ENCODE measurements around the gene TSPAN9.
A peak's percentile ranks its signal among the peaks of the same experiment; 100 is the strongest.
"Not testable (repeated sequence)": the region's sequence is repeated elsewhere in the genome, so short reads cannot be mapped to it uniquely, and the experiment has no call there.

The TSPAN9 gene

DNA sequence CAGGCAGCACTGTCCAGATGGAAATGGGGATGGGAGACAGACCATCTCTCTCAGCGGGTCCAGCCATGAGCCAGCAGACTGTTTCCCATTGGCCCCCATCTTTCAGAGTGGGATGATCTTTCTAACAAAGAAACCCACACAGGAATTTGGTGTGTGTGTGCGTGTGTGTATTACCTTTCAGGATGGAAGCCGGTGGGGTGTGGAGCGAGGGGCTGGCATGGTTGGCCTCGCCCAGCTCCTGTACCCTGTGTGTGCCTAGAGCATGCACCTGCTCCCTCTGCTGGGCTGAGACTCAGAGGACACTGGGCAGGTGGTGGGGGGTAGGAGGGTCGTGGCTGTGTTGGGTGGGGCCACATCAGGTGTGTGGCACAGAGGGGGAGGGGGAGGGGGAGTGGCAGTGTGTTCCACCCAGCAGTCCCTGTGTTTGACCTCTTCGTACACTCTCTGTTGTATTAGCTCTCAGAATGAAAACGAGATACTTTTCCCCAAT lies 33.0 kb upstream of the TSPAN9 start:
- no peak for DNase-seq (ENCODE audit: low read depth)

DNA sequence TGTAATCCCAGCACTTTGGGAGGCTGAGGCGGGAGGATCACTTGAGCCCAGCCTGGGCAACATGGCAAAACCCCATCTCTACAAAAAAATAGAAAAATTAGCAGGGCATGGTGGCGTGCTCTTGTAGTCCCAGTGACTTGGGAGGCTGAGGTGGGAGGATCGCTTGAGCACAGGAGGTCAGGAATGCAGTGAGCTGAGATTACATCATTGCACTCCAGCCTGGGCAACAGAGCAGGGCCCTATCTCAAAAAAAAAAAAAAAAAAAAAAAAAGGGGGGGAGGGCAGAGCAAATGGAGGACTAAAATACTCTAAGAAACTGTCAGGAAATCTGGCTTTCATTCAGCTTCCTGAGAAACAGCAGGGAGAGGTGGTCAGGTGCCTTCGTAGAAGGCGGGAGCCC lies 31.7 kb upstream of the TSPAN9 start:
- no peak for DNase-seq (ENCODE audit: low read depth)

DNA sequence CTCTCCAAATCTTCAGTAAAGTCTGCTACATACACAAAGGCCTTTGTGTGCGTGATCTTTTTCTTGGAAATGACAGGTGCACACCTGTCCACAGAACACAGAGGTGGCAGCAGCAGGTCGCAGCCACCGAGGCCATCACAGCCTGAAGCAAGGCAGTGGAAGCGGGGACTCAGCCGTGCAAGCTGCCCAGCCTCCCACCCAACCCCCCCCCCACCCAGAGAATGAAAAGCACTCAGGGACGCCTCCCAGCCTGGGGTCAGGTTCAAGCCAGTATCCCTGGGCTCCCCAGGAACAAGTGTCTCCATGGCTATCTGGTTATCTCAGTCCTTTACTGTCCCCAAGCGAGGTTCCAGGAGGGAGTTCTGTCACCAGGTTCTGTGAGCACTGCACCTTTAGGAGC lies 31.2 kb upstream of the TSPAN9 start:
- DNase-seq (ENCODE audit: low read depth) = no peak

DNA sequence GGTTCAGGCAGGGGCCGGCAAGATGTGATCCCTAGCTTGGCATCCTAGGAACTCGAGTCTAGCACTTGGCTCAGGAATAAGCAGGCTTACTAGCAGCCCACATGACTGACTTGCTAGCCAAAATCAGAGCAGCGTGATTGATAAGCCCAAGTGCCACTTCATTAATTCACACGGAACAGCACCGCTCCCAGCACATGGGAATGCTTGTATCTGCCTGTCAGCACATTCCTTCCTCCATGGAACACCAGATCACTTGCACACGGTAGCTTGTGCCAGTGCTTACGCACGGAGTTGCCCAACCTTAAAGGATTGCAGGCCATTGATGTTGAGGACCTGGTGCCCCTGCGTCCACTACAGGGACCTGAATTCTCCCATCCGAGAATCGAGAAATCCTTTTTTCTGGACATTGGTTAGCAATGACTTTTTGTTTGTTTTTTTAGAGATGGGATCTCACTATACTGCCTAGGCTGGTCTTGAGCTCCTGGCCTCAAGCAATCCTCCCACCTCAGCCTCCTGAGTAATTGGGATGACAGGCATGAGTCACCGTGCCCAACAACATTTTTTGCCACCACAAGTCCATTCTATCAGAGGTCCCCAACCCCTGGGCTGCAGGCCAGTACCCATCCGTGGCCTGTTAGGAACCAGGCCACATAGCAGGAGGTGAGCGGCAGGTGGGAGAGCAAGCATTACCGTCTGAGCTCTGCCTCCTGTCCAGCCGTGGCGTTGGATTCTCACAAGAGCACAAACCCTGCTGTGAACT lies 30.6 kb upstream of the TSPAN9 start:
- no peak for DNase-seq (ENCODE audit: low read depth)

DNA sequence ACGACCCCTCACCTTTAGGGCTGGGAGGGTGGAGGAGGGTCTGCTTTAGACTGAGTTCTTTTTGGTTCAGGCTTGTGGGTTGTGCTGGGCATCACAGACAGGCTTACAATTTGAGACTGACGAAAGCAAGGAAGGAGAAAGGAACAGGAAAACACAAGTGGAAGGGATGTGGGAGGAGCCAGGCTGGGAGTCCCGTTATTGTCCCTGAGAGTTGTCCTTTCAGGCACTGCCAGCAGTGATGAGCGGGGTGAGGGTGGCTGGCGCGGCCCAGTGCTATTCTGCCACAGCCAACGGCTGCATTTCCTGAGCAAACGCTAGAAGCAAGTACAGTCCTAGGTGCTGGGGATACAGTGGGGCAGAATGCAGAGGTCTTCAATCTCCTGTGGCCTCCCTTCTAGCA lies 29.2 kb upstream of the TSPAN9 start:
- DNase-seq (ENCODE audit: low read depth) = no peak

DNA sequence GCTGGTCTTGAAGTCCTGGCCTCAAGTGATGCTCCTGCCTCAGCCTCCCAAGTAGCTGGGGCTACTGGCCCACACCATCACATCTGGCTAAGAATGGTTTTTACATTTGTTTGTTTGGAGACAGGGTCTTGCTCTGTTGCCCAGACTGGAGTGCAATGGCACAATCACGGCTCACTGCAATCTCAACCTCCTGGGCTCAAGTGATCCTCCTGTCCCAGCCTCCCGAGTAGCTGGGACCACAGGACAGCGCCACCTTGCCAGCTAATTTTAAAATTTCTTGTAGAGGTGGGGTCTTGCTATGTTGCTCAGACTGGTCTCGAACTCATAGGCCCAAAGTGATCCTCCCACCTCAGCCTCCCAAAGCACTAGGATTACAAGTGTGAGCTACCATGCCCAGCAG lies 28.6 kb upstream of the TSPAN9 start:
- DNase-seq (ENCODE audit: low read depth) = no peak

DNA sequence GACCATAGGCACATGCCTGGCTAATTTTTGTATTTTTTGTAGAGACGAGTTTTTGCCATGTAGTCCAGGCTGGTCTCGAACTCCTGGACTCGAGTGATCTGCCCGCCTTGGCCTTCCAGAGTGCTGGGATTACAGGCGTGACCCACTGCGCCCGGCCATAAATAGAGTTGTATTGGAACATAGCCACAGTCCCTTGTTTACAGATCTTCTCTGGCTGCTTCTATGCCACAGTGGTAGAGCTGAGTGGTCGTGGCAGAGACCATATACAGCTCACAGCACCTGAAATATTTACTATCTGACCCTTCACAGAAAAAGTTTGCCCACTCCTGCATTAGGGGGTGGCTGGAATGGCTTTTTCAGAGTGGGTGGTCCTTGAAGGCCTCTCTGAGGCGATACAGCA lies 28.0 kb upstream of the TSPAN9 start:
- no peak for DNase-seq (ENCODE audit: low read depth)

DNA sequence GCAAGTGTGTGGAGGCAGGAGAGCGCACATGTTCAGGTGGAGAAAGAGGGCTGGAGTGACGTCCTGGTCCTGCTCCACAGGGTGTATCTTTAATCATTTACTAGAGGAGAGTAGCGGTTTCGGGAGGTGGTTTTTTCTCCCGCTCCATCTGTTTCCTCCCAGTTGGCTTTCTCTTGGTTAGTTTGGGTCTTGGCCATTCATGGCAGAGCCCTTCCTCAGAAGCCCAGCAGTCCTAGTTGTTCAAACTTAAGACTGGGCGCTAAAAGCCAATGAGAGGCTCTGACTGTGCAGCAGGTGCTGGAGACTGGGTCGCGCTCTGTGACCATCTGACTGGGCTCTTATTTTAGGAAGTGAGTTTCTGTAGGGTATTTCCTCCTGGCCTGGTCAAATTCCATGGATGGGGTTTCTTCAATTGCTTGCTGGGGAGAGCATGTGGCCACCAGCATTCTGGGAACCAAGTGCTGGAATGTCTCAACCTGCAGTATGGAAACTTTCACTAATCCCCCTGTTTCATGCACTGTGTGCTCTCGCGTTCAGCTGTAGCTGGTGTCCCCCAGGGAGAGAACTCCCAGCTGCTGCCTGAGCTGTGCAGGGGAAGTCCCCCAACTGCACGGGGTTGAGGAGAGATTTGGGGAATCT lies 27.4 kb upstream of the TSPAN9 start:
- DNase-seq (ENCODE audit: low read depth) = no peak

DNA sequence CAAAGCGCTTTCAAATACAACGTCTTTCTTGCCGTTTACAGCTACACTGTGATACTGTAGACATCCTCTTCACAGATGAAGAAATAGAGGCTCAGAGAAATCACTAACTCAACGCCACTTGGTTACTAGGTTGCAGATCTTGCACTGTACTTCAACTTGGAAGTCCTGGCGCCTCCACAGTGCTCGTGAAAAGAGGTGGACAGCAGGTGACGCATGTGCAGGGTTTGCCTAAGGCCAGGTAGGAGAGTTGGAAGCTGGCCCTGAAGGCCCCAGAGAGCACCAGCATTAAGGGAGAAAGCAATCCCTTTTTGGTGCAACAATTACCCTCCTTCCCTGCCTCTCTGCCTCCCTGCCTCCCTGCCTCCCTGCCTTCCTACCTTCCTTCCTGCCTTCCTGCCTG lies 22.8 kb upstream of the TSPAN9 start:
- DNase-seq (ENCODE audit: low read depth) = no peak

DNA sequence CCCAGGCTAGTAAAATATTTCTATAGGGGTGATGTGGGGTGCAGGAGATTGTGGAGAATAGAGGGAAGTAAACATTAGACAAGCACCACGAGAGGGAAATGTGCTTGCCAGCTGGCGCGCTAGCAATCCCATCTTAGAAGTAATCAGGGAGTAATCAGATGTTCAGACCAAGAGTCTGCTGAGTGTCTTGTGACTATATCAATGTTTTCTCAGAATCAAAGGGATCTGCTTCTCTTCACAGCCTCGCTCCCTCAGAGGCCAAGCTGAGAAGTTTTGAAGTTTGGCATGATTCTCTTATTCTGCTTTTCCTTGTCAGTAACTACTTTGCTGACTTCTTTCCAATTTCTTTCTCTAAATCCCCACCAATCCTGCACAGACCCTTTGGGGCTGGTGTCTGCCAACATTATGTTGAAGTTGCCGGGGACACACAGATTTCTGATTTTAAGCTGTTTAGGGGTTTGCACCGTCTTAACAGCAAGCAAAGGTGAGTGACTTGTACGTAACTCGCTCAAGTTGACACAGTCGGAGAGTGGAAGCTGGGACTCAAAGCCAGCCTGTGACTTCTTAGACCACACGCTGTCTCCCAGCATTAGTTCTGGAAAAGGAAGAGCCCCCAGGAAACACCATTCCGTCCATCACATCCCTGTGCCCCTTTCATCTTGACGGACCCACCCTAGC lies 22.0 kb upstream of the TSPAN9 start:
- no peak for DNase-seq (ENCODE audit: low read depth)

DNA sequence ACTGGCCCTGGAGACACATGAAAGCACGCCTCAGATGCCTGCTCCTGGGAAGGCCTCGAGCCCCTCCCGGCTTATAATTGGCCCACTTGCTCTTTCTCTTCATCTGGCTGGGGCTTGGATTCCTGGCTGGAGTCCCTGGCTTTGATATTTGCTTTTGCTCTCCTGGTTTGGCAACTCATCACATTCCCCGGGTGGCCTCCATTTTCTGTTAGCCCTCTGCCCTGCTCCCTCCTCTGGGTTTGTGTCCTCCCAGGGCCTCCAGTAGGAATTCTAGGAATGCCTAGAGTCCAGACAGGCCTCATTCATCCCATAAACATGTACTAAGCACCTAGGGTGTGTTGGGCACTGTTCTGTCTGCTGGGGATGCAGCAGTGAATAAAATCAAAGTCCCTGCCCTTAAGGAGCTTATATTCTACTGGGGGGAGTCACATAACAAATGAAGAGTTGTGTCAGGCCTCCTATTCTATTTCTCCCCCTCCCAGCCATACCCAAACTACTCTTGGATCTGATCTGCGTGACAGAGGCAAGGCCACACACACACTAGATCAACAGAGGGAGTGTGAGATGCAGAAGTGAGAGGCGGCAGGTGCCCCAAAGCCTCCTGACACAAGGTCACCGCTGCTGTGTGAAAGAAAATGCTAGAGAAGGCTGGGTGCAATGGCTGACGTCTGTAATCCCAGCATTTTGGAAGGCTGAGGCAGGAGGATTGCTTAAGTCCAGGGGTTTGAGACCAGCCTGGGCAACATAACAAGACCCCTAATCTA lies 21.3 kb upstream of the TSPAN9 start:
- no peak for DNase-seq (ENCODE audit: low read depth)

DNA sequence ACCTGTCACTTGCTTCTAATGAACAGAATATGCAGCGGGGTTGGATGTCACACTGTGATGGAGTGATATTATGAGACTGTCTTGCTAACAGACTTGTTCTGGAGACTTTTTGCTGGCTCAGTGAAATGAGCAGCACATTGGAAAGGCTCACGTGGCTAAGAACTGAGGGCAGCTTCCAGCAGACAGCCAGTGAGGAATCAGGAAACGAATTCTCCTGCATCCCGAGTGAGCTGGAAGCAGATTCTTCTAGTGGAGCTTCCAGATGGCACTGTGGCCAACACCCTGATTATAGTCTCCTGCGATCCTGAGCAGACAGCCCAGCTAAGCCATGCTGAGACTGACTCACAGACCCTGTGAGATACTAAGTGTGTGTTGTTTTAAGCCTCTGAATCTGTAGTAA lies 16.1 kb upstream of the TSPAN9 start:
- DNase-seq (ENCODE audit: low read depth) = no peak

DNA sequence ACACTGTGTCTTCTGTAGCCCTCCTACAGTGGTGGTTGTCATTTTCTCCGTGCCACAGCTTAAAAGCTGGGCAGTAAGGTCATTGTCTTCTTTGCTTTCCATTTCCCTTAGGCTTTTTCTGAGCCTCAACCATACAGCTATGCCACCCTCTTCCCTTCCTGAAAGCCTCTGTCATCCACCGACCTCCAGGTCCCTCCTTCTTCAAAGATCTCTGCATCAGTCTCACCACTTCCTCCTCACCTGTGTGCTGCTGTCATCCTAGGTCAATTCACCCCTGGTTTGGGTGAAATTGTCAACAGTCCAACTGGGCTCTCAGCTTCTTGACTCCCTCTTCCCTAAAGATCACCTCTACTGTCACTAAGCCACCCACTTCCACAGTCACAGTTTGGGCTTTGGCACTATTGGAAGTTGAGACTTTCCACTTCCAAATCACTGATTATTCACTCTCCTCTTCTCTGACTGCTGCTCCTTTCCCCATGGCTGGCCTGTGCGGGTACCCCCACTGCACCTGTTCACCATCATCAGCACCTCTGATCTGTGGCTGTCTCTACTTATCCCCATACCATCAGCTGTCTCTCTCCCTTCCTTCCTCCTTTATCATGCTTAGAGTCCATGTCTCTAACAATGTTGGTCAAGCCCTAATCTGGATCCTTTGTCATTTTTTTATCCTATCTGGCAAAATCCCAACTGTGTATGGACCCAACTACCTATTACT lies 15.5 kb upstream of the TSPAN9 start:
- no peak for DNase-seq (ENCODE audit: low read depth)

DNA sequence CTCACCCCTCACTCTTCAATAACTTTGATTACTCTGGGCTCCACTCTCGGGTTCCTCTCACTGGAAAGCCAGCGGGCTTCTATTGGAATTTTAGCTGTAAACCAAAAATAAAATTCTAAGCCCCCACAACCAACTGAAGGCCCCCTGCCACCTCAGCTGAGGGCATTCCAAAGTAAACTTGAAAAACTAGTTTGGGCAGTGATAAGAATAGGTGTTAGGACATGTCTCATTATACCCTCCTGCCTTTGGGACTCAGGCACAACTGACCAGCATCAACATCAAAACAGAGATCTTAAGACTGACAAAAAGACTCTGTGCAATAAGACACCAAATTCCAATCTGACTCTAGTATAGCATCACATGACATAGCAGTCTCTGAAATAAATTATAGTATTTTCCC lies 11.9 kb upstream of the TSPAN9 start:
- no peak for DNase-seq (ENCODE audit: low read depth)

DNA sequence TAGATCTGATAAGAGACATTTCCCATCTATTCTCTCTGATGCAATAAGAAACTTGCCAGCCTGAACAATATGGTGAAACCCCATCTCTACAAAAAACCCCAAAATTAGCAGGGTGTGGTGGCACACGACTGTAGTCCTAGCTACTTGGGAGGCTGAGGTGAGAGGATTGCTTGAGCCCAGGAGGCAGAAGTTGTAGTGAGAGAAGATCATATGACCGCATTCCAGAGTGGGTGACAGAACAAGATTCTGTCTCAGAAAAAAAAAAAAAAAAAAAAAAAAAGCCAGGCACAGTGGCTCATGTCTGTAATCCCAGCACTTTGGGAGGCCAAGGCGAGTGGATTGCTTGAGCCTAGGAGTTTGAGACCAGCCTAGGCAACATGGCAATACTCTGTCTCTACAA lies 11.3 kb upstream of the TSPAN9 start:
- DNase-seq (ENCODE audit: low read depth) = not testable (repeated sequence)

DNA sequence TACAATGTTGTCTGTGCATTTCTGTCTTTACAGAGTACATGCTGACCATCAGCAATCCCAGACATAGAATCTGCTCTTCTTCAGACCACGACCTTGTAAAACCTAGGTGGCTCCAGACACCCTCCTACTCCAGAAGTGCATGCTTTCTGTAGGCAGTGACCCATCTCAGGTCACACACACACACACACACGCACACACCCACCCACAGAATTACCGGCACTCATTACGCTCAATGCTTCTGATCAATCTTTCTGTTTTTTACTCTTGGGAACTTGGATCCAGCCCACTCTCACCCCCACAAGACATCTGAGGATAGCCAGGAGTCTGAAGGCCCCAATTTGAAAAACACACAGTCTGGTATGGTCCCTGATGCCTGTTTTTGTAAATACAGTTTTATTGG lies 7.5 kb upstream of the TSPAN9 start:
- DNase-seq (ENCODE audit: low read depth) = no peak

DNA sequence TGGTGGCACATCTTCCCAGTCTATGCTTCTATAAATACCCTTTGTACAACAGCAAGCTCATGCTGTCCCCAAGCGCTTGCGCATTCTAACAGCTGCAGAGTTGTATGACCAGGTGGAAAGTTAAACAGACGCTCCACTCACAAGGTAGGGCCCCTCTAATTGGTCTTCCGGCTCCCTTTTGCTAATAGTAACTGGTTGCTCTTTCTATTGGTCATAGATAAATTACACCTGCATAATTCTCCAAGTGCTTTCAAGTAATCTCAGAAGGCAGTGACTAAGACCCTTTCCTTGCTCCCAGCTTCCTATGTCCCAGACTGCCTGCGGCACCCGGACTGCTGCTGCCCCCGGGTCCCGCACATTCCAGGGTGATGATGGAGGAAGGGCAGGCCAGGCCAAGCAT lies 6.1 kb upstream of the TSPAN9 start:
- no peak for DNase-seq (ENCODE audit: low read depth)

DNA sequence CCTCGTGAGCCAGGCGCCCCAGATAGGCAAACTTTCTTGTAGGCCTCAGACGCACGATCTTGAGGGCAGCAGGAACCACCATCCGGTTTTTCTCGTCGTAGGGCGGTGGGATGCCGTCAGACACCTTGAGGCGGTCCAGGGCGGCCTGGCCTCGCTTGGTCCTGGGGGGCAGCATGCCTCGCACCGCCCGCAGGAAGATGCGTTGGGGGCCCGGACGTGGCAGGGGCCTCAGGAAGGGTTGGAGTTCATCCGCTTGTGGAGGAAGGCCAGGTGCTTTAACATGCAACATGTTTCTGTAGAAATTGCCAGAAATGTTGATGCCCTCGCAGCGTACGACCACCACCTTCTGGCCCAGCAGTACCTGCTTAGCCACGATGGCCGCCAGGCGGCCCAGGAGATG lies 5.5 kb upstream of the TSPAN9 start:
- DNase-seq (ENCODE audit: low read depth) = no peak

DNA sequence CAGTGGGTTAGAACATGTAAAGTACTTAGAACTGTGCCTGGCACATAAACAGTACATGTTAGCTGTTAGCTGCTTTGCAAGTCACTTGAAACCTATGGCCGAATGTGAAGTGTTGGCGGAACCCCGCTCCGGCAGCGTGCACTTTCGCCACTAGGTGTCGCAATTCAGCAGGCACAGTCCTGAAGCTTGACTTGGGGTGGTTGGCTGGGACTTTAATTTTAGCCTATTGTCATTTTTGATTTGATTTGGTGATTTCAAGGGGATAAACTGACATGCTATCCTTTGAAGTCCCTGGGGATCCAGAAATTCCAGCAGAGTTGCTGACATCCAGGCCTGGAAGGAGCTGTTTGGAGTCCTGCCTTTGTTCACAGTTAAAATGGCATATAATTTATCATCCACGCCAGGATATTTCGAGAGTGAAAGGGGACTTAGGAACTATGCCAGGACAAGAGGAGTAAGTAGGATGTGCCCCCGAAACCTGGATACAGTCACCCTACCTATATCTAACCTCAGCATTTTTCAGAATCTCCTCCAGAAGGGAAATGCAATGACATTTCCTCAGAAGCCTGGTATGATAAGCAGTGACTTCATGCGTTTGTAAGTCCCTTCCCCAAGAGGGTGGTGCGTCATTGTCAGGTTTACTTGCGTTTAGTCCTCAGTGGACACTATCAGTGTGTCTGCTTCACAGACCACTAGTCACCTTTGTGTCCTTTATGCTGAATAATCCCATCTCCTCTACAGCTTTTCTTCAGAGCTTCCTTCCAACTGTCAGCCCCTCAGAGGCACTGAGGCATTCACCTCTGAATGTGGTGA lies 3.5 kb upstream of the TSPAN9 start:
- peak; percentile 77 for DNase-seq (ENCODE audit: low read depth)

DNA sequence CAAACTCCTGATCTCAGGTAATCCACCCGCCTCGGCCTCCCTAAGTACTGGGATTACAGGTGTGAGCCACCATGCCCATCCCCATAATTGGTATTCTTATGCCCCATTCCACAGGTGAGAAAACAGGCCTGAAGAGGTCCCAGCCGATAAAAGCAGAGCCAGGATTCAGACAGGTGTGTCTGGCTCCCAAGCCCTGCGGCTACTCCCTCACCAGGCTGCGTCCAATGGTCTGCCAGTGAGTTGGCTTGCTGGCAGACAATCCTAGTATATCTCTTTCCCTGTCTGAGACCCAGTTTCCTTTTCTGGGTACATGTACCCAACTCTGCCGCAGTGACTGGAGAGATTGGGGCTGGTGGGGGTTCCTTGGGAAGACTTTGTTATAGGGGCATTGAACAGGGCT lies 1.9 kb upstream of the TSPAN9 start:
- DNase-seq (ENCODE audit: low read depth) = no peak

DNA sequence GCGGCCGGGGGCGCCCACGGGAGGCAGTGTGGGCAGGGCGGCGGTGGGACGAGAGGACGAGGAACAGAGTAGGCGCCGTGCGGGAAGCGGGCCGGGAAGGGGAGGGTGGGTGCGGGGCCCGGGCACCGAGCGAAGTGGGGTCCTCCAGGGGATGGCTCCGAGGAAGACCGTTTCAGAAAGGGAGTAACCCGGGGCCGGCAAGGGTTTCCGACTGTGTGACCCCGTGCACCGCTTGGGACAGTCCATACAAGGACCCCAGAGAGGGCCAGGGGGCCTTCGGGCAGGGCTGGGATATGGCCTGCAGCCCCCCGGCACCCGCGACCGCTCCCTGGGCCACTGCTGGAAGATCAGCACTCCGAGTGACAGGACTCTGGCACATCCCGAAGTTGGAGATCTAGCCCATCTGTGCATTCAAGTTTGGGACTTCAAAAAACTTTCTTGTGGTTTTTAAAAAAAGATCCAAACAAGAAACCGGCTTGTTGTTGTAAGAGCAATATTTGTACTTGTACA lies 448 bp downstream of the TSPAN9 start:
- no peak for DNase-seq (ENCODE audit: low read depth)
